Glutamatergic neuron (in vitro differentiated cells): Measurements from ENCODE around the gene OSBPL2. TPM values are rescaled to one million over a fixed set of nuclear protein-coding genes. Genes with fewer than 3 reads are reported as not detected.

Source experiments
- DNase-seq: peaks from one replicate; pipeline ENCODE4 v3.0.0; 2022
- H3K27ac Mint-ChIP-seq: one replicate; pipeline ENCODE4 v1.8.0; 2020; ENCODE audit warnings: mild to moderate bottlenecking, mixed read lengths, inconsistent platforms; ENCODE audit not compliant: unreplicated experiment
- H3K27me3 Mint-ChIP-seq: one replicate; pipeline ENCODE4 v1.8.0; 2020; ENCODE audit warnings: mild to moderate bottlenecking, moderate library complexity, mixed read lengths, inconsistent platforms; ENCODE audit not compliant: unreplicated experiment
- H3K36me3 Mint-ChIP-seq: one replicate; pipeline ENCODE4 v1.8.0; 2020; ENCODE audit warnings: mild to moderate bottlenecking, mixed read lengths, inconsistent platforms; ENCODE audit not compliant: unreplicated experiment
- H3K4me1 Mint-ChIP-seq: one replicate; pipeline ENCODE4 v1.8.0; 2020; ENCODE audit warnings: mild to moderate bottlenecking, low read depth, mixed read lengths, inconsistent platforms; ENCODE audit not compliant: unreplicated experiment
- H3K4me3 Mint-ChIP-seq: one replicate; pipeline ENCODE4 v1.8.0; 2020; ENCODE audit warnings: mild to moderate bottlenecking, mixed read lengths, inconsistent platforms; ENCODE audit not compliant: unreplicated experiment
- H3K9me3 Mint-ChIP-seq: one replicate; pipeline ENCODE4 v1.8.0; 2020; ENCODE audit warnings: mild to moderate bottlenecking, moderate library complexity, mixed read lengths, inconsistent platforms; ENCODE audit not compliant: unreplicated experiment
- CTCF ChIP-seq: fragments of 200-600 bp; sonication (generic); IDR thresholded peaks from one replicate; pipeline ENCODE4 v1.5.0; 2021; ENCODE audit not compliant: partially characterized antibody, unreplicated experiment
- total RNA-seq: library from RNA; stranded (reverse); fragmentation: NEBNext Ultra II Directional; extraction: Animal tissue kit (Norgen Biotek cat#: 25700); gene quantifications from one replicate; pipeline ENCODE4 v1.2.1, GENCODE V29; 2021; ENCODE audit not compliant: unreplicated experiment

OSBPL2 gene
- total RNA-seq, 1 donor from 2014 or later = 42.6 TPM

GRCh38 chr20:62219101-62219991 lies 19.0 kb upstream of the OSBPL2 start:
- Mint-ChIP-seq H3K4me1 (peaks cover 3% of the 10 kb centered on the region), H3K9me3 (peaks cover 4% of the 10 kb centered on the region), H3K27ac (no peak overlapping the region), H3K4me3 (peak overlapping the region; percentile 85), H3K27me3 (peaks cover 2% of the 10 kb centered on the region), H3K36me3 (no peaks in the 10 kb centered on the region)
- no peak for TF ChIP-seq CTCF
- DNase-seq = peak; percentile 65

GRCh38 chr20:62219992-62220665 lies 18.2 kb upstream of the OSBPL2 start, which contains the start of gene HRH3:
TSS of gene HRH3 (minus strand) at chr20:62220278. CDS start at chr20:62219970, 308 bp downstream.
- no peak for TF ChIP-seq CTCF
- Mint-ChIP-seq H3K27ac (no peak within 1 kb of the TSS), H3K4me1 (peaks cover 3% of the 10 kb centered on the region), H3K4me3 (peak within 1 kb of the TSS; percentile 85), H3K9me3 (peaks cover 6% of the 10 kb centered on the region), H3K27me3 (peaks cover 7% of the 10 kb centered on the region), H3K36me3 (no peaks in the 10 kb centered on the region)
- peak; percentile 77 for DNase-seq

- Mint-ChIP-seq H3K4me1 (peaks cover 3% of the 10 kb centered on the region), H3K27ac (no peak overlapping the region), H3K4me3 (peak overlapping the region; percentile 82), H3K36me3 (no peaks in the 10 kb centered on the region), H3K9me3 (peaks cover 6% of the 10 kb centered on the region), H3K27me3 (peaks cover 7% of the 10 kb centered on the region)
- no peak for TF ChIP-seq CTCF
- DNase-seq = peak; percentile 73
These were observed 17.4 kb upstream of the OSBPL2 start for GRCh38 chr20:62220666-62221568.

GRCh38 chr20:62222266-62222850 lies 16.0 kb upstream of the OSBPL2 start:
- no peak for TF ChIP-seq CTCF
- no peak for DNase-seq
- Mint-ChIP-seq H3K27me3 (peaks cover 7% of the 10 kb centered on the region), H3K9me3 (peaks cover 7% of the 10 kb centered on the region), H3K4me1 (peaks cover 5% of the 10 kb centered on the region), H3K36me3 (no peaks in the 10 kb centered on the region), H3K4me3 (no peak overlapping the region), H3K27ac (no peak overlapping the region)
